CD4-positive, alpha-beta T cell treated with Interleukin-21 for 1 hour (primary cell): ENCODE measurements around the gene WSCD2.
"Not testable (repeated sequence)": the region's sequence is repeated elsewhere in the genome, so short reads cannot be mapped to it uniquely, and the experiment has no call there.

Experiments used
- DNase-seq: peaks from one replicate; pipeline ENCODE4 v3.0.0-alpha.2; 2020

Gene WSCD2

DNA sequence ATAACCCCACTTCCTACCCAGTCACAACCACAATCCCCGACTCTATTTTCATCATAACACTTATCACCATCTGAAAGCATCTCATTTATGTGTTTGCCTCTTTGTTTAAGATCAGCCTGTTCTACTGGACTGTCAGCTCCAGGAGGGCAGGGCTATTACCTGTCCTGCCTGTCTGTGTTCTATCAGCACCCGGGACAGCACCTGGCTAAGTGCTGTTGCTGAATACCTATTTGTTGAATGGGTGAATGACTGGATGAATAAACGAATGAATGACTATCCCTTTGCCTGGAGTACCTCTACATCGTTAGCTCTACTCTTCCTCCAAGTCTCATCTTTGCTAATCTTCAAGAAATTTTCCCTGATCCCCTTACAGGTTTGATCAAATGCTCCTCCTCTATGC is 69.0 kb downstream of the WSCD2 start:
- DNase-seq = no peak

GRCh38 chr12:108199106-108199505 is 70.0 kb downstream of the WSCD2 start:
- no peak for DNase-seq

DNA sequence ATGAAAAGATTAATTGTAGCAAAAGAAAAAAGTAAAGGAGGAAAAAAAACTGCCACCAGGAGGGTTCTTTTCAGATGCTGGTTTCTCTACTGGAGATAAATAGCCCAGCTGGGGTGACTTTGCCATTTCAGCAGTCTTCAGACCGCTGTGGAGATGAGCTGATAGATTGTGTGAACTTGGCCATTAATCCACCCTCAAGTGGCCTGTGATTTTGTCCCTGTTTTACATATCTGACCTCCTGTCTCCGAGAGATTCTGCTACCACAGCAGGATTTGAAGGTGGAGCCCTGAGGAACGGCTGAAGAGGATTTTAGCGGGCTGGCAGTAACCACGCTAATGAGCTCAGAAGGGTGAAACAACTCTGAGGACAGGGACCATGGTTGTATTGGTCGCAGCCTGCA is 72.7 kb downstream of the WSCD2 start:
- DNase-seq = no peak

DNA sequence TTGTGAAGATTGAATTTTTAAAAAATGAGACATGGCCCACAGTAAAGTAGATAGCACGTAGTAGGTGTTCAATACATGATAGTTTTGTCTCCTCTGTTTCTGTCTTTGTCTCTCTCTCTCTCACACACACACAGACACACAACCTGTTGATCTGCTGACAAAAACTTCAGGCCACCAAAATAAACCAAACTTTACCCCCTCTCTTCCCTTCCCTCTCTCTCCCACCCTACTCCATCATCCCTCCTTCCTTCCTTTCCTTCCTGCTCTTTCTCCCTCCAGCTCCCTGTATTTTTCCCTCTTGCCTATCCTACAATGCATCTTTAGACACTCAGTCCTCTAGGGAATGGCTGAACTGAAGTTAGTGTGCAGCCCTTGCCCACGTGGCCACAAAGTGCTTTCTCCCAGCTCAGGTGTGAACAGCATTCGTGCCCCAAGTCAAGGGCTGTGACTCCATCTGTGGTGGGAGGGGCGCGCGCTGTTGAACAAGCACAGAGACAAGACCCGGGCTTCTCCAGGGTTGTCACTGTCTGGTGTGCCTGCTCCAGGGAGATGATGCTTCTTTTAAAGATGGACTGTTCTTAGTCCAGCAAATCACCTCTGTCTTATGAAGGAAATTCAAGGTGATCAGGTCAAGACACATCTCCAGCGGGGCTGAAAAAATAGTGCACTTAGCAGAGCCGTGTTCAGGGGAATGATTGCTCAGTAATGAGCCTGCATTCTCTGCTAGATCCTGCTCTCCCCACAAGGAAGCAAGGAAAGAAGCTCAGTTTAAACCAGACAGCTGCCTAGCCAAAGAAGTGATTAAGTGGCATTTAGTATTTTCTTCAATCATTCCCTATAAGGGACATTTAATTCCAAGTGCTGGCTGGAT is 75.3 kb downstream of the WSCD2 start:
- no peak for DNase-seq

DNA sequence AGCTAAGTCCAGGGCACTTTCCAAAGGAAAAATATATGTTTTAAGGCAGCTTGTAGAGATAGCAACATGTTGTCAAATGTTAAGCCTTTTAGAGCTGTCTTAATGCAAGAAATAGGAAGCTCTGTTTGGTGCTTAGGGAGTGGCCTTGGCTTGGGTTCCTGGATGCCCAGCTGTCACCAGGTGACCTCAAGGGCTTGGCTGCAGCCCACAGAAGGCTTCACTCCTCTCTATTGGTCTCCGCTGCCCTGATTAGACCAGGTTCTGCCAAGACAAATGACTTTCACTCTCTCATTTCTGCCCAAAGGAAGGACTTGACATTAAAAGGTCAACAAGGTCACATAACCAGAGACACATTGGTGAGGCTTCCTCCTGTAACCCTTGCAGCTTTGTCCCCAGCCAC is 76.8 kb downstream of the WSCD2 start:
- no peak for DNase-seq

- no peak for DNase-seq
Observed at GRCh38 chr12:108207791-108208730, 79.0 kb downstream of the WSCD2 start.

GRCh38 chr12:108210001-108210400 is 80.9 kb downstream of the WSCD2 start:
- DNase-seq = no peak

- DNase-seq = no peak
Observed at GRCh38 chr12:108211157-108211556, 82.1 kb downstream of the WSCD2 start.

- no peak for DNase-seq
Observed at GRCh38 chr12:108213871-108214445, 84.9 kb downstream of the WSCD2 start.

DNA sequence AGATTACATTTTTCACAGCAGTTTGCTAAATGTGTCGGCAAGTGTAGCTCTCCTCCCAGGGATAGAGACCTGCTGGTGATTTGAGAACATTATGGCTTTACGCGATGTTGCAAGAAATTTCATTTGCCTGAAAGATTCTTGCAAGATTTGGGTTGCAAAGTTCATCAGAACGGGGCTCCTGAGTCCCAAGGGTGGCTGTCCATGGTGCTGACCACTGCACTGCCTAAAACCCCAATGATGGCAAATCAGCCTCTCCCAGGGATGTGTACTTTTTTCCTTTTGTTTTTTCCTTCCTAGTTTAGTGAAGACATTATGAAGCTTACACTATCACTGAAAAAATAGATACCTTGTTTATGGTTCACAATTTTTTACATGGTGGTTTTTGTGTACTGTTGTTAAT is 85.4 kb downstream of the WSCD2 start:
- DNase-seq = no peak

DNA sequence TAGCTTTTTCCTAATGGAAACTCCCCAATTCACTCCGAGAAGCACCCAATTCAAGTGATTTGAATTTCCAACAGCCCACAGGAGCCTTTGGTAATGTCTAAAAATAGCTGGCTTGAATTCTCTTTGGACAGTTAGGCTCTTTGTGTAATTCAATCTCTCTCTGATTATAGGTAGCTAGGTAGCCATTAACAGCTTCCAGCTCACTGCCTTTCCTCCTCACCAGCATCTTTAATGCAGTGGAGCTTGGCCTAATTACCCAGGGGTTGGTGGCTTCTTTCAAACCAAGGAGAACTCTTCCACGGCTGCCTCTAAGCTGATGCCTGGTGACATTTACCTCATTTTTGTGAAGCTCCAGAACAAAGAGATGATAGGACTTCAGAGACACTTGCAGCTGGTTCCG is 86.4 kb downstream of the WSCD2 start:
- DNase-seq = no peak

- DNase-seq = no peak
Observed at GRCh38 chr12:108218921-108219320, 89.8 kb downstream of the WSCD2 start.

DNA sequence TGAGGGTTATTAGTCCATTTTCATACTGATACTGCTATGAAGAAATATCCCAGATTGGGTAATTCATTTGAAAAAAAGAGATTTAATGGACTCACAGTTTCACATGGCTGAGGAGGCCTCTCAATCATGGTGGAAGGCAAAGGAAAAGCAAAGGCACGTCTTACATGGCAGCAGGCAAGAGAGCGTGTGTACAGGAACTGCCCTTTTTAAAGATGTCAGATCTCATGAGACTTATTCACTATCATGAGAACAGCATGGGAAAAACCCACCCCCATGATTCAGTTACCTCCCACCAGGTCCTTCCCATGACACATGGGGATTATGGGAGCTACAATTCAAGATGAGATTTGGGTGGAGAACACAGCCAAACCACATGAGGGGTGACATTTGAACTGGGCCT is 96.0 kb downstream of the WSCD2 start:
- DNase-seq = not testable (repeated sequence)

DNA sequence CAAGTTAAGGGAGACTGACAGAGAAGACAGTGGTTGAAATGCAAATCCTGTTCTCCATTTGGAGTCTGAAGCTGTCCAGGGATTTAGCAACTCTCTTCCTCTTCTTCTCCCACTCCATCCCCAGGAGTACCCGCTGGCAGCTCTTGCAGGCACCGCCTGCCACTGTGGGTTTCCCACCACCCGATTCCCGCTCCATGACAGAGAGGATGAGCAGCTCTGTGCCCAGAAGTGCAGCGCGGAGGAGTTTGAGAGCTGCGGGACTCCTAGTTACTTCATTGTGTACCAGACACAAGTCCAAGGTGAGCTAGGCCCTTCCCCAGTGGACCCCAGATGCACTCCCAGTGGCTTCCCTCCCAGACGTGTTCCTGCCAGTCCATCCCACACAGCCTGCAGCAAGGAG is 97.8 kb downstream of the WSCD2 start:
- DNase-seq = no peak

DNA sequence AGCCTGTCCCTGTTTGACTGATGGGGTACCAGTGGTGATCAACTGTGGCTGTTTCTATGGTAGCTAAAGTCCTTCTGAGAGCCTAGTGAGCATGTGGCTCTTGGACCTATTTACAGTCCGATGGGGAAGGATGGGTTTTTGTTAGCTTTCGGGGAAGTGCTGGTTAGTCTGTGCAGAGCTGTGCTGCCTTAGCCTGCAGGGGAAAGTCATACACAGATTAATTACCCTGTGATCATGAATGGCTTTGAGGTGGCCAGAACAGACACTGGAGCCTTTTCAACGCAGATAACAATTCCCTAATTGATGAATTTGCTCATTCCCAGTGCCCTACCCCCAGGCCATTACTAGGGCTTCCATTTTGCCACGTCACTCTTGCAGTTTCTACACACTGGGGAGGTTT is 99.7 kb downstream of the WSCD2 start:
- no peak for DNase-seq

DNA sequence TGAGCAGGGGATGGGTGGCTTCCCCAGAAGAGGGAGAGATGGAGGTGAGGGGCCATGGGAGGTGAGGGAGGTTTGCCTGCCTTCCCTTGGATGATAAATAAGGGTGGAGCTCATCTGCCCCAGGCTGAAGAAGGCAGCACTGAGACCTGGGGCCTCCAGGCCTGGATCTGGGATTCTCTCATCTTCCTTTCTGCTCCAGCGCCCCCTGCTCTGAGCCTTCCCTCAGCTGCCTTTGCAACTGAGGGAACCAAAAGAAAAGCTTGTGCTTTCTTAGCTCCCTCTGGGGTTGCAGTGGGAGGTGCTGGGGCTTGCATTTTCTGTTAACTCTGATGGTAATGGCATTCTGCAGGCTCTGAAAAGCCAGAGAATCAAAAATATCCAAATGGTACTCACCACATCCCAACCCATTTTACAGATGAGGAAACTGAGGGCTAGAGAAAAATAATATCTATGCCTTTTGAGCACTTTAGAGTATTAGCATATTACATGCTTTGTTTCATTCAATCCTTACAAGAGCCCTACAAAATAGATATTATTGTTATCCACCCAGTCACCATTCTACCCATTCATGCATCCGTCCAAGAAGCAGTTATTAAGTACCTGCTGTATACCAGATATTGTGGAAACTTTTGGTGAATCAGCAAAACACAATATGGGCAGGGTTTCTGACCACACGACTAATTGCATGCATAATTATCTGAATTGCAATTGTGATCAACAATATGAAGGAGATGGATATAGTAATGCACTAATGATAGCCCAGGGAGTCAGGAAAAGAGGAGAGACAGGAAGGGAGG is 102.2 kb downstream of the WSCD2 start:
- DNase-seq = no peak

- no peak for DNase-seq
Observed at GRCh38 chr12:108231909-108232434, 102.9 kb downstream of the WSCD2 start.

GRCh38 chr12:108232565-108232964 is 103.5 kb downstream of the WSCD2 start:
- no peak for DNase-seq

DNA sequence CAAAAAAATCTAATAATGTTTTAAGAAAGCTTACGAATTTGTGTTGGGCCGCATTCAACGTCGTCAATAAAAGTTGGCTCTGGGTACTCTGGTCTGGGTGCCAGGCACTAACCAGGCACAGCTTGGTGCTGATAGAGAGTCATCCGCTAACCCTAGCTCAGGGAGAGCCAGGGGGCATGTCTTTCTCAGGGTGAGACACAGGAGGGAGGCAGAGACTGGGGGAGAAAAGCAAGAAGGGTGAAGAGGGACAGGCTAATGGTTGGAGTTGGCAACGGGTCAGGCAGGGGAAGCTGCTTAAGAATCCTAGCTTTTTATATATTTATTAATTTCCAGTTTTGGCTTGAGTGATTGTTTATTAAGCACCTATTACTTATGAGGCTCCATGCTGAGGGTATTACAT is 105.1 kb downstream of the WSCD2 start:
- peak; percentile 41 for DNase-seq

DNA sequence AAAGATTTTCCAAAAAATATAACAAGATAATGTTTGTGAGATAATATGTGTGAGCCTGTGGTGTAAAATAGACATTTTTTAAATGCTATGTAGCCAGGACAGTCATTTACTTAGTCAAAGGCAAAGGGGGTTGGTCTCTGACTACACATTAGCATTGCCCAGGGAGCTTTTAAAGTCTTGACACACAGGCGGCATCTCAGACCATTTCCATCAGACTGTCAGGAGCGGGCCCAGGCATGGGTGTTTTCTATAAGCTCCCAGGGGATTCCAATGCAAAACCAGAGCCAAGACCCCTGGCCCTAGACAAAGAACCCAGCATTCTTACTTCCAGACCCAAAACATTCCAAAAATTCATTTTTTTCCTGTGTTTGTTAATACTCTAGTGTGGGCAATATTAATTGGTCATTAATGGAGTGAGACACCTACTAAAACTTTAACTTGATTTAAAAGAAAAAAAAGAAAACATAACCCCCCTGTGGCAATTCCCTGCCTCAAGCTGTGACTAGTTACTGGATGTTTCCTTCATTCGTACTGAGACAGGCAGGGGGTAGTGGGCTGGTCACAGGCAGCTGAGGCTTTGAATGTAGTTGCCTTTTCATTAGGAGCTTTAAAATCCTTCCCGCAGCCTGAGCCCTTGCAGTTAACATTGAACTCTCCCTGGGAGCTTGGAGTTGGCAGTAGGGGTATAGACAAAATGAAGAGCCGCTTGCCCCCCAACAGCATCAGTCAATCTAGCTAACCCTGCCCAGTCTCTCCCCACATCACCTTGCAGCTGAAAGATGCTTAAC is 106.3 kb downstream of the WSCD2 start:
- no peak for DNase-seq

- no peak for DNase-seq
Observed at GRCh38 chr12:108235985-108236263, 106.8 kb downstream of the WSCD2 start.

GRCh38 chr12:108236366-108236765 is 107.3 kb downstream of the WSCD2 start:
- no peak for DNase-seq
